Breast epithelium (tissue), 3 donors: ENCODE measurements around the gene FTO.

Experiments used
- POLR2A ChIP-seq: fragments of 450-650 bp; IDR thresholded peaks from one replicate; pipeline ENCODE4 v1.6.1; 2016; ENCODE audit warnings: antibody characterized with exemption, mild to moderate bottlenecking, moderate library complexity
- POLR2AphosphoS5 ChIP-seq, 3 donors: sonication (generic); formaldehyde crosslinking; IDR thresholded peaks; one replicate each; pipeline ENCODE4 v1.6.1; 2017; ENCODE audit warnings: antibody characterized with exemption in 3 of 3
- TF ChIP-seq, protein P1 (sequence below), 3 donors: fragments of 450-650 bp; IDR thresholded peaks; one replicate each; pipeline ENCODE4 v1.5.1; 2016 to 2017; ENCODE audit warnings: antibody characterized with exemption in 3 of 3, mild to moderate bottlenecking in 3 of 3, moderate library complexity in 3 of 3

DNA sequence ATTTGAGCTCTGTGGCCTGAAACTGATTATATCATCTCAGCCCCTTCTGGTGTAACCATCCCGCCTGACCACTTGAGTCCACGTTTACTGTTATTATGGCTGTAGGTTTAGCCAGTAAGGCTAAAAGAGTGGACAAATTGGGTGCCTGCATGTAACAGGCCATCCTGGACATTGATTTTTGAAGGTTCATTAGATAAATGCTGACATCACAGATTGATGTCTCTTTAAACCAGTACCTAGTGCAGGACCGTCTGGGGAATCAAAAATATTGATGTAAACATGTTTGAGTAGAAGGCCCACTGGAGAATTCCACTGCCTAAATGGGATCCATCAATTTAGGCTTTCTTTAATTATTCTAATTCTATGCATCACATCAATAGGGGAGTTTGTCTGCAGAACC lies 367.6 kb downstream of the FTO start:
- TF ChIP-seq POLR2AphosphoS5 (IDR thresholded peaks at IDR 0.05) (no peak), POLR2A (no peak)
- TF ChIP-seq, protein P1, sequence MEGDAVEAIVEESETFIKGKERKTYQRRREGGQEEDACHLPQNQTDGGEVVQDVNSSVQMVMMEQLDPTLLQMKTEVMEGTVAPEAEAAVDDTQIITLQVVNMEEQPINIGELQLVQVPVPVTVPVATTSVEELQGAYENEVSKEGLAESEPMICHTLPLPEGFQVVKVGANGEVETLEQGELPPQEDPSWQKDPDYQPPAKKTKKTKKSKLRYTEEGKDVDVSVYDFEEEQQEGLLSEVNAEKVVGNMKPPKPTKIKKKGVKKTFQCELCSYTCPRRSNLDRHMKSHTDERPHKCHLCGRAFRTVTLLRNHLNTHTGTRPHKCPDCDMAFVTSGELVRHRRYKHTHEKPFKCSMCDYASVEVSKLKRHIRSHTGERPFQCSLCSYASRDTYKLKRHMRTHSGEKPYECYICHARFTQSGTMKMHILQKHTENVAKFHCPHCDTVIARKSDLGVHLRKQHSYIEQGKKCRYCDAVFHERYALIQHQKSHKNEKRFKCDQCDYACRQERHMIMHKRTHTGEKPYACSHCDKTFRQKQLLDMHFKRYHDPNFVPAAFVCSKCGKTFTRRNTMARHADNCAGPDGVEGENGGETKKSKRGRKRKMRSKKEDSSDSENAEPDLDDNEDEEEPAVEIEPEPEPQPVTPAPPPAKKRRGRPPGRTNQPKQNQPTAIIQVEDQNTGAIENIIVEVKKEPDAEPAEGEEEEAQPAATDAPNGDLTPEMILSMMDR (IDR thresholded peaks at IDR 0.05): no peak
